Adrenal gland (tissue), 5 donors: ENCODE measurements around the gene MTF1.

Experiments used
- CTCF ChIP-seq, 6 experiments: fragments of 450-650 bp in 4 of 6; fragments of 200-600 bp in 2 of 6; sonication (generic) in 1 of 6; IDR thresholded peaks; 1 replicate in 5 of 6; 2 replicates in 1 of 6; pipeline versions ENCODE4 v1.5.1 to v1.8.0; 2016 to 2021; ENCODE audit warnings: antibody characterized with exemption in 6 of 6, mild to moderate bottlenecking in 2 of 6, moderate library complexity in 1 of 6
- POLR2A ChIP-seq, 2 donors: fragments of 450-650 bp; IDR thresholded peaks; one replicate each; pipeline ENCODE4 v1.6.1; 2017; ENCODE audit warnings: antibody characterized with exemption in 2 of 2, mild to moderate bottlenecking in 2 of 2, moderate library complexity in 1 of 2
- donor health status: DM: no; HTN: no; CAD: no.

- TF ChIP-seq CTCF (IDR thresholded peaks at IDR 0.05) (no peak), POLR2A (IDR thresholded peaks at IDR 0.05) (no peak)
Measured at GRCh38 chr1:37767488-37767887, 91.9 kb downstream of the MTF1 start.
